Uterus (tissue), 2 donors: ENCODE measurements around the gene APLP1.

ENCODE experiments used
- POLR2A ChIP-seq, 2 donors: fragments of 450-650 bp; IDR thresholded peaks; one replicate each; pipeline ENCODE4 v1.6.1; 2016; ENCODE audit warnings: antibody characterized with exemption in 2 of 2, mild to moderate bottlenecking in 1 of 2, moderate library complexity in 1 of 2
- TF ChIP-seq, protein P1 (sequence below), 4 experiments: fragments of 200-600 bp in 2 of 4; fragments of 450-650 bp in 2 of 4; sonication (generic) in 2 of 4; IDR thresholded peaks; one replicate each; pipeline ENCODE4 v1.5.1; 2016 to 2019; ENCODE audit warnings: antibody characterized with exemption in 4 of 4, mild to moderate bottlenecking in 2 of 4, moderate library complexity in 1 of 4

DNA sequence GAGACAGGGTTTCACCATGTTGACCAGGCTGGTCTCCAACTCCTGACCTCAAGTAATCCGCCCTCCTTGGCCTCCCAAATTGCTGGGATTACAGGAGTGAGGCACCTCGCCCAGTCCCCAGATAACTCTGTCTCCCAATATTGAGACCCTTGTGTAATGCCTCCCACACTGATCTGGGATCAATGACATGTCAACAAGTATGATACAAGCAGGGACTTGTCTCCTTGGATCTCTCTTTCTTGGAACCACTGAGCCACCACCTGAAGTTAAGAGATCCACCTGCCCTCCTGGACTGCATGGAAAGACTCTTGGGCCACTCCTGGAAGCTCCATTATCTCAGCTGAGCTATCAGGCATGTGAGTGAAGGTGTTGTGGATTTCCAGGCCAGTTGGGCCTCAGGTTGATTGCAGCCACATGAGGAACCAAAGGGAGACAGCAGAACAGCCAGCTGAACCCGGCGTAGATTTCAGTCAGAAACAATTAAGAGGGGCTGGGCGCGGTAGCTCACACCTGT lies 16.9 kb downstream of the APLP1 start:
- TF ChIP-seq, protein P1, sequence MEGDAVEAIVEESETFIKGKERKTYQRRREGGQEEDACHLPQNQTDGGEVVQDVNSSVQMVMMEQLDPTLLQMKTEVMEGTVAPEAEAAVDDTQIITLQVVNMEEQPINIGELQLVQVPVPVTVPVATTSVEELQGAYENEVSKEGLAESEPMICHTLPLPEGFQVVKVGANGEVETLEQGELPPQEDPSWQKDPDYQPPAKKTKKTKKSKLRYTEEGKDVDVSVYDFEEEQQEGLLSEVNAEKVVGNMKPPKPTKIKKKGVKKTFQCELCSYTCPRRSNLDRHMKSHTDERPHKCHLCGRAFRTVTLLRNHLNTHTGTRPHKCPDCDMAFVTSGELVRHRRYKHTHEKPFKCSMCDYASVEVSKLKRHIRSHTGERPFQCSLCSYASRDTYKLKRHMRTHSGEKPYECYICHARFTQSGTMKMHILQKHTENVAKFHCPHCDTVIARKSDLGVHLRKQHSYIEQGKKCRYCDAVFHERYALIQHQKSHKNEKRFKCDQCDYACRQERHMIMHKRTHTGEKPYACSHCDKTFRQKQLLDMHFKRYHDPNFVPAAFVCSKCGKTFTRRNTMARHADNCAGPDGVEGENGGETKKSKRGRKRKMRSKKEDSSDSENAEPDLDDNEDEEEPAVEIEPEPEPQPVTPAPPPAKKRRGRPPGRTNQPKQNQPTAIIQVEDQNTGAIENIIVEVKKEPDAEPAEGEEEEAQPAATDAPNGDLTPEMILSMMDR (IDR thresholded peaks at IDR 0.05): no peak
- TF ChIP-seq POLR2A (IDR thresholded peaks at IDR 0.05): no peak
